Stimulated activated CD4-positive, alpha-beta T cell treated with anti-CD3 and anti-CD28 coated beads, Interleukin-4, amount 100 ng/mL, for 48 hours (primary cell): Measurements from ENCODE around the gene SLC25A5.
"Not testable (repeated sequence)": the region's sequence is repeated elsewhere in the genome, so short reads cannot be mapped to it uniquely, and the experiment has no call there.

Source experiments
- DNase-seq, 2 donors: peaks; one replicate each; pipeline ENCODE4 v3.0.0-alpha.2; 2020; ENCODE audit warnings: low read depth in 2 of 2

The SLC25A5 gene

DNA sequence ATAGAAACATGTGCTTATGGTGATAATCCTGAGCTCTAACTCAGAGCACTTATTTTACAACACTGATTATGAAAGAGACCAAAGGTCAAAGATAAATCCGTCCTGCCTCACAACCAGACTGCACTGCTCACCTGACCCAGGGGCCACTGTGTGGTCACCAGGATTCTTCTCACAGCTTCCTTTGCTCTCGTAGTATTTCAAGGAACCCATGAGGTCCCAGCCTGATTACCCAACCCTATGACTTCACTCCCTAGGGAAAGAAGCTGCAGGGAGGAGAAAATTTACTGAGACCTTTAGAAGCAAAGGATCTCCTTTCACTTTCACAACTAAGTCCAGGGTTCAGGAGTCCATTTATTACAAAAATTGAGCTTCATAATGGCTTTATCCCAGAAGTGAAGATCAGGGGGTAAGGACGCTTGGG lies 9.6 kb downstream of the SLC25A5 start:
- DNase-seq, result no peak

DNA sequence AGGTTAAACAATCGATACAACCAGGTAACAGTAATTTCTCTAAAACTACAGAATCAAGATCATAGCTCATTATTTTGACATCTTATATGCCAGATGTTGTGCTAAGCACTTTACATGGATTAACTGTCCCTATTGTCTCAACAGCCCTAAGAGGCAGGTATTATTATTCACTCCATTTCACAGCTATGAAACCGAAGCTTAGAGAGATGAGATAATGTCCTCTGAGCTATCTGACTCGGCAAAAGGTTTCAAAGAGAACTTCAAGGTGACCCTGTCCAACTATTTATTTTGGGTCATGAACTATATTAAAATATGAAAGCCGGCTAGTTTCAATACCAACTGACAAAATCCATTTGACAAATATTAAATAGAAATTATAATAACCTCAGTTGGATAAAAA lies 10.3 kb downstream of the SLC25A5 start:
- DNase-seq, result no peak

DNA sequence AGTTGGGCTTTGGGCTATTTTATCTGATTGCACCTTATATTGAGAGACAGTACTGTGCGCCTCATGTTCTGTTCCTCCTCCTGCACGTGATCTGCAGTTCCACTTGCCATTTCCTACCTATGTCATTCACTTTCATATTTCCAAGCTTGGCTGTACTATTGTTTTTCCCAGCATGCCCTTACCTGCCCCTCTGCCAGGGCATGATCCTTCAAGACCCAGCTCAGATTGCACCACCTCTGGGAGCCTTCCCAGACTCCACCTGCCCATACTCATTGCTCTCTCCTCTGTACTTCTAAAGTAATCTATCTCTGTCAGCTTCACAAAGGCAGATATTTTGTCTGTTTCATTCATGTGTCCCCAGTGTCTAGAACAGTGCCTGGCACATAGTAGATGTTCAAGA lies 11.6 kb downstream of the SLC25A5 start:
- DNase-seq, result no peak

DNA sequence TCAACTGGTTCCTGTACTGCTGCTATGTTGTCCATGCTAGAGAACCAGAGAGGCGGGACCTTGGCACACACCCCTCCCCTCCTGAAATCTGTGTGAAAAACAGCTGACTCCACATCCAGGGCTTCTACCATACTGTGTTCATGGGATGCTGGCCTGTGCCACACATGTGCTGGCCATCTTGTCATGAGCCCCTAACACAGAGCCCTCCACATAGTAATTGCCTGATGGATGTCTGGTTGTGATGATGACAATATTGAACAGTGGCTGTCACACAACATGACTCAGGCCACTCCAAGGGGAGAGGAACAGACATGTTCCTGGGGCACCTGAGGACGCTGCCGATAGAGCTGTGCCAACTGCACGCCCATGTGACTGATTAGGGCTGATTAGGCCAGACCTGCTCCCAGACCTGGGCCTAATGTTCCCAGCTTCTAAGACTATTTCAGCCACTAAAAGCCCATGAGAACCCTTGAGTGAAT lies 13.1 kb downstream of the SLC25A5 start:
- DNase-seq, result no peak

DNA sequence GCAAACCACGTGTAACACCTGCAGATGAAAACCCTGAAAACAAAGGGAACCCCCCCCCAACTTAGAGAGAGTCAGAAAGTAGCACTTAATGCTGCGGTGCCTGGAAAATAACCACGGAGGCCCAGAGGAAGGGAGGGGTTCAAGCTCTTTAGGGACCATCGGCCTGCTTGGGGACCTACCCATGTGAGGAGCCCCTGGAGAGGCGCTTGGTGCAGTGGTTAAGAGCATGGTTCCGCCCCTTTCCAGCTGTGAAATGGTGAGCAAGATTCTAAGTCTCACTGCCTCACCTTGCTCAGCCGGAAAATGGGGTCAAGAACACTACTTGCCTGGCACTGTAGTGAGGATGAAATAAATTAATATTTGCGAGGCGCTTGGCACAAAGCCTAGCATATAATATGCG lies 13.8 kb downstream of the SLC25A5 start:
- DNase-seq, result no peak

DNA sequence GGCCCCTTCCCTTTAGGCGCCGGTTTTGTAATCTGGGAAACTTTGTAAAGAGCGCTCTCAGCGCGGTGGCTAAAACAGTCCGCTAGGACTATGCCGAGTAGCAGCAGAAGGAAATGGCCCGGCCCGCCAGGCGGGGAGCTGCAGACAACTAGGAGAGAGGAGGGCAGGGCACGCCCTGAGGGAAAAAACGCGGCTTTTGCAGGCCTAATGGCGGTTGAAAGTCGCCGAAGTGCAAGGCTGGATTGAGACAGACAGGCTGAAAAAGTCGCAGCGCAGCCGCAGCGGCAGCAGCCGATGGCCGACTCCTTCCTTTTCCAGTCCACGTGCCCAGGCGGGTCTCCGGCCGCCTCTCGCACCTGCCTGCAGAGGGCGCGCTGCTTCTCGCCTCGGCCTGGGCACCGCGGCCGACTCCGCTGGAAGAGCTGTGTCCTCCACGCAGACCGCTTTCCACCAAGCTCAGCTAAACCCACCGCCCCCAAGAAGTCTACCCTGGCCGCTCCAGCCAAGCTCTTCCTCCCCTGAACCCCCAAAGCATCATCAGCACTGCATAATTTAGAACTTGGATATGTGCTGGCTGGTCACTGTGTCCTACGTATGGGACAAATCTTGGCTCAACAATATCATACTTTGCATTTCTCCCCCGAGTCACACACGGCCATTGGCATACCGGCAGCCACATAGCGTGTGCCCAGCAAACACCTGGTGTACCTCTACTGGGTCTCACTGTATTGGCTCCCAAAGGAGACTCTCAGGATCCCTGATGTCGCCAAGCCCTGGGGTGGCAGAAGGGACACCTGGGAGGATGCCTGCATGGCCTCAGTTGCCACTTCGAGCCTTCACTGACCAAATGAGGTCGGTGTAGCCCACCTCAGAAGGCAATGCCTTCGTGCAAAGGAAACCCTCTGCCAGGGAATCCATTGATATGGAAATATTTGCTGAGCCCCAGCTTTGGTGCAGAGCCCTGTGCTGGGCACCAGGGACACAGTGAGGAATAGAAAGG lies 14.5 kb downstream of the SLC25A5 start:
- peak; percentile 52 to 59 for DNase-seq

DNA sequence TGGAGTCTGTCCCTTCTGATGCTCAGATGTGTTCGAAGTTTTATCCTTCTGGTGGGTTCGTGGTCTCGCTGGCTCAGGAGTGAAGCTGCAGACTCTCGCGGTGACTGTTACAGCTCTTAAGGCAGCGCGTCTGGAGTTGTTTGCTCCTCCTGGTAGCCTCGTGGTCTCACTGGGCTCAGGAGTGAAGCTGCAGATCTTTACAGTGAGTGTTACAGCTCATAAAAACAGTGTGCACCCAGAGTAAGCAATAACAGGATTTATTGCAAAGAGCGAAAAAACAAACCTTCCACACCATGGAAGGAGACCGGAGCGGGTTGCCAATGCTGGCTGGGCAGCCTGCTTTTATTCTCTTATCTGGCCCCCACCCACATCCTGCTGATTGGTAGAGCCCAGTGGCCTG lies 18.5 kb downstream of the SLC25A5 start:
- no peak for DNase-seq

DNA sequence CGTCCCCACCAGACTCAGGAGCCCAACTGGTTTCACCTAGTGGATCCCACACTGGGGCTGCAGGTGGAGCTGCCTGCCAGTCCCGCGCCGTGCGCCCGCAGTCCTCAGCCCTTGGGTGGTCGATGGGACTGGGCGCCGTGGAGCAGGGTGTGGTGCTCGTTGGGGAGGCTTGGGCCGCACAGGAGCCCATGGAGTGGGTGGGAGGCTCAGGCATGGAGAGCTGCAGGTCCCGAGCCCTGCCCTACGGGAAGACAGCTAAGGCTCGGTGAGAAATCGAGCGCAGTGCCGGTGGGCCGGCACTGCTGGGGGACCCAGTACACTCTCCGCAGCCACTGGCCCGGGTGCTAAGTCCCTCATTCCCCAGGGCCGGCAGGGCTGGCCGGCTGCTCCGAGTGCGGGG lies 19.5 kb downstream of the SLC25A5 start:
- DNase-seq, result not testable (repeated sequence)

DNA sequence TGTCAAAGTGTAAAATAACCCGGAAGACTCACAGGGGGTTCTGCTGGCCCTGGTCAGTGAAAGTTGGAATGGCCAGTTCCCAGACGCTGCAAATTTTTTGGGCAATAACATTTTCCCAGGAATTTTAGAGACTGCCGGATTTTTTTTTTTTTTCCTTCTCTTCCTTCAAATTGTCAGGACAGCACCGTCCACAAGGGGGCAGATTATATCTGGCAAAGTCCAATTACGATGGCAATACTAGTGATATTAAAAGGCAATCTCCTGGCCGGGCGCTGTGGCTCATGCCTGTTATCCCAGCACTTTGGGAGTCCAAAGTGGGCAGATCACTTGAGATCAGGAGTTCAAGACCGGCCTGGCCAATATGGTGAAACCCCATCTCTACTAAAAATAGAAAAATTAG lies 20.5 kb downstream of the SLC25A5 start:
- no peak for DNase-seq

DNA sequence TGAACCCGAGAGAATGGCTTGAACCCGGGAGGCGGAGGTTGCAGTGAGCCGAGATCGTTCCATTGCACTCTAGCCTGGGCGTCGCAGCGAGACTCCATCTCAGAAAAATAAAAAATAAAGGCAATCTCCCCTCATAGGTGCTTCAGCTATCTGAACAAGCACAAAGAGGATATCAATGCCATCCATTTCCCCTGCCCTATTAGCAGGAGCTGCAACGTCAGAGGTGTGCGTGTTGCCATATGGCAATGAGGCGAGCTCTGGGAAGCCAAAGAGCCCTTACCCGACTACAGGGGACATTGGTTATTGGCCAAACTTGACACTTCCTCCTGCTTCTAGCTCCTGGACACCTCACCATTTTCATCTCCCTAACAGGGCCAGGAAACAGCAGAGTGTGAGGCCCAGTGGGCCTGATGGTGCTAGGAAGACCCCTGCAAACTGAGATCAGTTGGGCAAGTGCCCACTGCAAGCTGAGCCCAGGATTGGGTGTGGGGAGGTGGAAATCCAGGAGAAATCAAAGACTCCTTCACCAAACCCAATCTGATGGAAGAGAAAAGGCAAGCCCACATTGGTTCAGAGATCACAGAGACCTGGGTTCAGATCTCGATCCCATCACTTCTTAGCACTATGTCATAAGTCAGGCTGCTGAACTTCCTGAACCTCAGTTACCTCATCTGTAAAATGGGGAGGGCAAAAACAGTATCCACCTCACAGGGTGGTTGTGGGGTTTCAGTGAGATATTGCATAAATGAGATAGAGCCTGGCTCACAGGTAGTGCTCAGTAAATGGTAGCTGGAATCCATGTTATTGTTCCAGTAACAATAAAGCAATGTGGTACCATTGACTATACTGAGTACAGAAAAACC lies 21.2 kb downstream of the SLC25A5 start:
- DNase-seq, result no peak

DNA sequence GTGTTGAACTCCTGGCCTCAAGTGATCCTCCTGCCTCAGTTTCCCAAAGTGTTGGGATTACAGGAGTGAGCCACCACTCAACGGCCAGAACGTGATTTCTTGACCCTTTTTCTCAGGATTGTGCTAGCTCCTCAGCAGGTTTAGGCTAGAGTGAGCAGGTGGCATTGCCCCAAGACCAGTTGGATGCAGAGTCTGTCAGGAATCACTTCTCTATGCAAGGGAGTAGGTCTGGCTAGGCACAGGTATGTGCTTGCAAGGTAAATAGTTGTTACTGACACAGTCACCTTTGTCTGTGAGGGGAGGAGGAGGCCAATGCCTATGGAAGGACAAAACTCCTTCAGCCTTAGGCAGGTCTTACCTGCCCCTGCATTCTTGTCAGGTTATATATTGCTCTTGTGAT lies 24.2 kb downstream of the SLC25A5 start:
- no peak for DNase-seq

DNA sequence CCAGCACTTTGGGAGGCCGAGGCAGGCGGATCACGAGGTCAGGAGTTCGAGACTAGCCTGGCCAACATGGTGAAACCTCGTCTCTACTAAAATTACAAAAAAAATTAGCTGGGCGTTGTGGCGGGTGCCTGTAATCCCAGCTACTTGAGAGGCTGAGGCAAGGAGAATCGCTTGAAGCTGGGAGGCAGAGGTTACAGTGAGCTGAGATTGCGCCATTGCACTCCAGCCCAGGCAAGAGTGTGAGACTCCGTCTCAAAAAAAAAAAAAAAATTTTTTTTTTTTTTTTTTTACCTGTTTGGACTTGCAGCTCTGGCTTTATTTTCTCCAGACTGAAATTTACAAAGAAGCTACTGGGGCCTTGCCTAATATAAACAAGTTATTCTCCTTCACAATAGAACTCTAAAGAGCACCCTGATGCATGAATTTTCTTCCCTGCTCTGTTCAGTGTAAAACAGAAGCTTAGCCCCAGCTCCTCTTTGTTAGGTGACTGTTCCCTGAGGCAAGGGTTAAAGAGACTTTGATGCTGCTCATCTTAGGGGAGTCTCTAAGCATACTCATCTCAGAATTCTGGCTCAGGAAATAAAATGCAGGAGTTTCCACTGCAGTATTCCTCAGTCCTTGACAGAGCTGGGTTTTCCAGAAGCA lies 25.7 kb downstream of the SLC25A5 start:
- not testable (repeated sequence) for DNase-seq

DNA sequence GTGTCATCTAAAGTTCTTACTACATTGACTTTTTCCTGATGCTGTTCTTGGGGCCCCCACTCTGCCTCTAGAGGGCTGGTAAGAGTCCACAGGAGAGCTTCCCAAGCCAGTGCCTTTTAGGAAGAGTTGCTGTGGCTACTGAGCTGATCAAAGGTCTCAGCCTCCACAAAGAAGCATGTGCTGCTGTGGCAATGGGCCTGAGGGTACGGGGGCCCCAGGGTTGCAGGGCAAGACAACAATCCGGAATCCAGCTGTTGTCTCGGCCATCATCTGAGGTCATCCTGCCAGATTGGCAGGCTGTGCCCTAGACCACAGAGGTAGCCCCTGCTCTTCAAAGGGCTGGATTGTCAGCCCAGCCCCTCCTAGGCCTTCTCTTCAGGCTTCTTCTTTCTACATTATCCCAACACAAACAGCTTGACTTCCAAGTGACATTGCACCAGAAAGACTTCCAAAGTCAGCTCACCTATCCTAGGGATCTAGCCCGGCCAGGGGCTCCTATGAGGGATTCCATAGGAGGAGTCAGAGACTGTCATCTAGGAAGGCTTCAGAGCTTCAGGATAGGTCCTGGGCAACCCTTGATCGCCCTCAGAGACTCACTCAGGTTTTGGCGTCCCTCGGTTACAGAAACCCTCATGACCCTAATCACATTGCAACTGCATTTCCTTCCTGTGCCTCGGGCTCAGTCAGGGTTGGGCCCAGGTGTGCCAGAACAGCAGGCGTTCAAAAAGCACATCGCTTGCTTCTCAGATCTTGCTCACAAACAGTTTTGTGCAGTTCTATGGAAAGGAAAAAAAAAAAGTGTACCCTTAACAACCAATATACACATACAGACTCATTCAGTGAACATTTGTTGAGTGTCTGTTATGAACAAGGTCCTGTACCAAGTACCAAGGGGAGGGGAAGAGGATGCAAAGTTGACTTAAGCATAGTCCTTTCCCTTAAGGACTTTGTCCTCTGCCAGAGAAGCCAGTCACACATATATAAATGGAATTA lies 27.8 kb downstream of the SLC25A5 start:
- DNase-seq, result no peak

DNA sequence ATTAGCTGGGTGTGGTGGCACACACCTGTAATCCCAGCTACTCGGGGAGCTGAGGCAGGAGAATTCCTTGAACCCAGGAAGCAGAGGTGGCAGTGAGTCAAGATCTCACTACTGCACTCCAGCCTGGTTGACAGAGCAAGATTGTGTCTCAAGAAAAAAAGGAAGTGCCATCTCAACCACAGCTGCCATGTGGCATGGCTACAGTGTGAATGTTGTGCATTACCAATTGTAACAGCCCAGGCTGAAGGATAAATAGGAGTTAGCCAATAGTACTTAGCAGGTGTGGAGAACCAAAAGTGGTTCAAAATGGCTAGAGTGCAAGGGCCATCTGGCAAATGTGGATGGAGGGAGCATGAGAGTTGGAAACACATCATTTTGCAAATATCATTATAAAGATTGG lies 28.9 kb downstream of the SLC25A5 start:
- DNase-seq, result no peak

DNA sequence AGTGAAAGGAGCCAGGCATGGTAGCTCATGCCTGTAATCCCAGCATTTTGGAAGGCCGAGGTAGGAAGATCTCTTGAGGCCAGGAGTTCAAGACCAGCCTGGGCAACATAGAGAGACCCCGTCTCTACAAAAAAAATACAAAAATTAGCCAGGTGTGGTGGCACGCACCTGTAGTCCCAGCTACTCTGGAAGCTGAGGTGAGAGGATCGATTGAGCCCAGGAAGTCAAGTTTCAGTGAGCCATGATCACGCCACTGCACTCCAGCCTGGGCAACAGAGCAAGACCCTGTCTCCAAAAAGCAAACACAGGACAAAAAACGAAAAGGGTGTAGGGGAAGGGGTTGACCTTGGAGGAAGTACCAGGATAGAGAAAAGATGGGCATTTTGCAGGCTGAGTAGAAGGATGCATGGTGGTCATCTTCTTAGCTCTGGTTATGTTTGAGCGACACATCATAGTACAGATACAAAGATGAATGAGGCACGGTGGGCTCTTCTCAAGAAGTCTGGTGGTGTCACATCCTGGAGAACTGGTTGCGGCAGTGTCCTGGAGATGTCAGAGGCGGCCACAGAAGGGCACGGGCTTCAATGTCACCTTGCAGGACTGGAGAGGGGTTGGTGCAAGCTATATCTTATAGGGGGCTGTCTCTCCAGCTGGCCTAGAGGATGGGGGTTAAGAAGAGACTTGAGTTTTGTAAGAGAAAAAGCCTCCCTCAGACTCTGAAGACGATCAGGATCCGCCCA lies 32.0 kb downstream of the SLC25A5 start:
- DNase-seq, result no peak

DNA sequence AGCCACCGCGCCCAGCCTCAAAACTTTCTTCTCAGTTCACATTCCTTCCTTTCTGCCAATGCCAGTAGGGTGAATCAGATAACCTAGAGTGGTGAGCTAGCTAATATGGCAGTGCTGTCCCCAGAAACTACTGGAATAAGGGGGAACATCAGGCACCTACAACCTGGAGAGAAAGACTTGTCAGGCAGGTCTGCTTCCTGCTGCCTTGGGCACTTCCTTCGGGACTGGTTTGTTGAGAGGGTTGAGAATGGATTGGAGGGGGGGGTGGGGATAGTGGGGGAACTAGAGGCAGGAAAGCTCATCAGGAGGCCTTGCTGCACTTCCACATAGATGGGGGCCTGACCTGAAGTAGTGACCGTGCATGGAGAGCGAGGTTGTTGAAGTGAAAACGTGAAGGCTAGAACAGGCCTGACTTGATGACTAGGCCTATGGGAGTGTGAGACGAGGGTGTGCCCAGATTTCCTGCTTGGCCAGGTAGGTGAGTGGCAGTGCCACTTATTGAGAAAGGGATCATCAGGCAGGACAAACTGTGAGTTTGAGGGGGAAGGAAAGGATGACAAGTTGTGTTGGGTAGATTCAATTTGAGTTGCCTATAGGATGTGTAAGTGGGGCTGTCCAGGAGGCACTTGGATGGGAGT lies 33.4 kb downstream of the SLC25A5 start:
- DNase-seq, result no peak

DNA sequence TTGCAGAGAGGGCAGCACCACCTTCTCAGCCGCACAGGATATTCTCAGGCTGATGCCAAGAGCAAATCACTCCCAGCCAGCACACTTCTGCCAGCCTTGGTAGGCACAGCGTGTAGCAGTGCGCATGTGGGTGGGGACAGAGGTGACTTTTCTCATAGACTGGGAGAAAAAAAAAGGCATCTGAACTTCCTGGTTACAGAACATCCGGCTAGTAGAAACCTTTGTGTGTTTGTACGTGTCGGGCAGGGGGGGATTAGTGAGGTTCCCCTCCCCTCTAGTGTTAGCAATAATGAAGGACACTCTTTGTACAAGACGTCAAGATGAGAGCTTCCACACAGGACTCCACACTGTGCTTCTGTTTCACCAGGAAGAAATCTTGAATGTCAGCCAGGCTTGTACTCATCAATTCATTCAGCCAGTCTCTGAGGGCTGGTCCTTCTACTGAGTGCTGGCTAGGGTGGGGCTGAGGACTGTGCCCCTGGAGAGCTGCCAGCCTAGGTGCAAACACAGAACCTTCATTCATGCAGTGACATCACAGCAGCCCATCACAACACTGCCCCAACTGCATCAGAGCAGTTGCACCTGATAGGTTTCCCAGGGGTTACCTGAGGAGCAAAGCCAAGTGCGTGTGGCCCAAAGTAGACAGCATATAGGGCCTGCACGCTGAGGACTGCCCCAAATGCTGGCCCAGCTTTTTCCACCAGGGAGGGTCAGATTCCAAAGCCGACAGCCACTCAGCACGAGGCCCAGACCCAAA lies 34.7 kb downstream of the SLC25A5 start:
- no peak for DNase-seq

DNA sequence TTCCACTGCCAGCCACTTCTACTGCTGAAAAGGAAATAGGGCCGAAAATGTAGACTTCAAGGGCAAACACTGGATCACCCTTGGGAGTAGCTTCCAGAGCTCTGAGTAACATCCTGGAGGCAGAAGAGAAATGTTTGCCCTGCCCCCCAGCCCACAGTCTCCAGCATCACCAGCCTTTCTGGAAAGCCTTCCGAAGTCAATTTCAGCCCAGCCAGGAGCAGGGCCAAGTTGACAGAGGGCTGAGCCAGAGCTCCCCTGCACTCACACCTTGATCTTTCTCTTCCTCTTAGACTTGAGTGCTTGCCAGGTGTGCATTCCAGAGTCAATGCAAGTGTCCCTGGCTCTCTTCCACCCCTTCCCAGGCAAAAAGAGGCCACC lies 35.2 kb downstream of the SLC25A5 start:
- DNase-seq, result no peak

DNA sequence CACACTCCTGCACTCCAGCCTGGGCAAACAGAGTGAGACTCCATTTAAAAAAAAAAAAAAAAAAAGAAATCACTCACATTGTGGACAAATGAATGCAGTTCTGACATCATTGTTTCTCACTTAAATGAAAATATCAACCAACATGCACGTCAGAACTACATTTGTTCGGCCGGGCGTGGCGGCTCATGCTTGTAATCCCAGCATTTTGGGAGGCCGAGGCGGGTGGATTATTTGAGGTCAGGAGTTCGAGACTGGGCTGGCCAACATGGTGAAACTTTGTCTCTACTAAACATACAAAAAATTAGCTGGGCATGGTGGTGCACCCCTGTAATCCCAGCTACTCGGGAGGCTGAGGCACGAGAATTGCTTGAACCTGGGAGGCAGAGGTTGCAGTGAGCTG lies 36.9 kb downstream of the SLC25A5 start:
- DNase-seq, result not testable (repeated sequence)
